Loucy (cell line): ENCODE data around the gene ZDHHC18.

ENCODE experiments used
- EZH2phosphoT487 ChIP-seq: fragments of 200-600 bp; IDR thresholded peaks from 2 replicates; pipeline ENCODE4 v1.6.1; 2018; ENCODE audit warnings: antibody characterized with exemption, mild to moderate bottlenecking, moderate library complexity, borderline replicate concordance
- TF ChIP-seq, protein P1 (sequence below): fragments of 200-600 bp; sonication (generic); conservative IDR thresholded peaks from 2 replicates; pipeline ENCODE4 v1.5.1; 2014; ENCODE audit warnings: mild to moderate bottlenecking, antibody characterized with exemption, low read length

- TF ChIP-seq EZH2phosphoT487 = no peak
- TF ChIP-seq, protein P1, sequence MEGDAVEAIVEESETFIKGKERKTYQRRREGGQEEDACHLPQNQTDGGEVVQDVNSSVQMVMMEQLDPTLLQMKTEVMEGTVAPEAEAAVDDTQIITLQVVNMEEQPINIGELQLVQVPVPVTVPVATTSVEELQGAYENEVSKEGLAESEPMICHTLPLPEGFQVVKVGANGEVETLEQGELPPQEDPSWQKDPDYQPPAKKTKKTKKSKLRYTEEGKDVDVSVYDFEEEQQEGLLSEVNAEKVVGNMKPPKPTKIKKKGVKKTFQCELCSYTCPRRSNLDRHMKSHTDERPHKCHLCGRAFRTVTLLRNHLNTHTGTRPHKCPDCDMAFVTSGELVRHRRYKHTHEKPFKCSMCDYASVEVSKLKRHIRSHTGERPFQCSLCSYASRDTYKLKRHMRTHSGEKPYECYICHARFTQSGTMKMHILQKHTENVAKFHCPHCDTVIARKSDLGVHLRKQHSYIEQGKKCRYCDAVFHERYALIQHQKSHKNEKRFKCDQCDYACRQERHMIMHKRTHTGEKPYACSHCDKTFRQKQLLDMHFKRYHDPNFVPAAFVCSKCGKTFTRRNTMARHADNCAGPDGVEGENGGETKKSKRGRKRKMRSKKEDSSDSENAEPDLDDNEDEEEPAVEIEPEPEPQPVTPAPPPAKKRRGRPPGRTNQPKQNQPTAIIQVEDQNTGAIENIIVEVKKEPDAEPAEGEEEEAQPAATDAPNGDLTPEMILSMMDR = no peak
Measured at GRCh38 chr1:26856181-26856580, 29.7 kb downstream of the ZDHHC18 start.
